Measurements from ENCODE around the gene SLC1A4. TPM values are rescaled to one million over a fixed set of nuclear protein-coding genes. Genes with fewer than 3 reads are reported as not detected.
"Not testable (repeated sequence)": the region's sequence is repeated elsewhere in the genome, so short reads cannot be mapped to it uniquely, and the experiment has no call there.

The SLC1A4 gene
- total RNA-seq, 4 donors from 2014 or later: 2.7 to 12.4 (median 3.4) TPM

GRCh38 chr2:64966839-64967238, 22.4 kb upstream of the SLC1A4 start:
- Histone ChIP-seq H3K27me3 (no peaks in the 10 kb centered on the region), H3K4me1 (peaks cover 0 to 4% (median 0%) of the 10 kb centered on the region in 4 donors), H3K27ac (no peak overlapping the region)

GRCh38 chr2:64967601-64968000, 21.6 kb upstream of the SLC1A4 start:
- no peak for DNase-seq
- H3K9me3 ChIP-seq: no peaks in the 10 kb centered on the region
- no peak overlapping the region for H3K4me3 ChIP-seq
- H3K27ac ChIP-seq: no peak overlapping the region
- no peaks in the 10 kb centered on the region for H3K27me3 ChIP-seq
- TF ChIP-seq CTCF (IDR thresholded peaks at IDR 0.05): no peak
- TF ChIP-seq POLR2A (IDR thresholded peaks at IDR 0.05): no peak
- no peaks in the 10 kb centered on the region for H3K36me3 ChIP-seq
- peaks cover 0 to 4% (median 0%) of the 10 kb centered on the region in 4 donors for H3K4me1 ChIP-seq

More at GRCh38 chr2:64966839-64967238, 22.4 kb upstream of the SLC1A4 start:
- H3K36me3 ChIP-seq: no peaks in the 10 kb centered on the region
- no peak for DNase-seq
- no peaks in the 10 kb centered on the region for H3K9me3 ChIP-seq
- no peak for TF ChIP-seq CTCF (IDR thresholded peaks at IDR 0.05)
- no peak for TF ChIP-seq POLR2A (IDR thresholded peaks at IDR 0.05)
- H3K4me3 ChIP-seq: no peak overlapping the region

GRCh38 chr2:64969086-64969485, 20.1 kb upstream of the SLC1A4 start:
- not testable (repeated sequence) for DNase-seq, H3K9me3 ChIP-seq, H3K4me3 ChIP-seq, H3K27me3 ChIP-seq, H3K27ac ChIP-seq, H3K4me1 ChIP-seq, H3K36me3 ChIP-seq

GRCh38 chr2:64970495-64970894, 18.7 kb upstream of the SLC1A4 start:
- Histone ChIP-seq H3K4me1 (peaks cover 0 to 4% (median 0%) of the 10 kb centered on the region in 4 donors), H3K36me3 (no peaks in the 10 kb centered on the region), H3K27me3 (no peaks in the 10 kb centered on the region), H3K27ac (no peak overlapping the region), H3K4me3 (no peak overlapping the region), H3K9me3 (no peaks in the 10 kb centered on the region)
- TF ChIP-seq POLR2A (IDR thresholded peaks at IDR 0.05) (no peak), CTCF (IDR thresholded peaks at IDR 0.05) (no peak)
- DNase-seq: no peak

GRCh38 chr2:64972426-64972825, 16.8 kb upstream of the SLC1A4 start:
- H3K4me1 ChIP-seq: no peaks in the 10 kb centered on the region
- TF ChIP-seq POLR2A (IDR thresholded peaks at IDR 0.05) (no peak), CTCF (IDR thresholded peaks at IDR 0.05) (no peak)
- DNase-seq: no peak
- no peak overlapping the region for H3K27ac ChIP-seq
- no peaks in the 10 kb centered on the region for H3K27me3 ChIP-seq
- no peak overlapping the region for H3K4me3 ChIP-seq
- H3K9me3 ChIP-seq: no peaks in the 10 kb centered on the region
- H3K36me3 ChIP-seq: no peaks in the 10 kb centered on the region

- Histone ChIP-seq H3K27me3 (no peaks in the 10 kb centered on the region), H3K9me3 (no peaks in the 10 kb centered on the region), H3K4me1 (no peaks in the 10 kb centered on the region), H3K27ac (no peak overlapping the region), H3K4me3 (no peak overlapping the region), H3K36me3 (no peaks in the 10 kb centered on the region)
- TF ChIP-seq CTCF (IDR thresholded peaks at IDR 0.05) (no peak), POLR2A (IDR thresholded peaks at IDR 0.05) (no peak)
- no peak for DNase-seq
Observed at GRCh38 chr2:64972876-64973275, 16.3 kb upstream of the SLC1A4 start.
